NOMO-1 treated with dmso at 0.1 percent for 144 hours (cell line): Measurements from ENCODE around the gene DPP6.

Experiments
- DNase-seq: peaks from one replicate; lab custom pipeline; 2025; ENCODE audit not compliant: unreplicated experiment; lab: John Stamatoyannopoulos, UW

DPP6 gene

DNA sequence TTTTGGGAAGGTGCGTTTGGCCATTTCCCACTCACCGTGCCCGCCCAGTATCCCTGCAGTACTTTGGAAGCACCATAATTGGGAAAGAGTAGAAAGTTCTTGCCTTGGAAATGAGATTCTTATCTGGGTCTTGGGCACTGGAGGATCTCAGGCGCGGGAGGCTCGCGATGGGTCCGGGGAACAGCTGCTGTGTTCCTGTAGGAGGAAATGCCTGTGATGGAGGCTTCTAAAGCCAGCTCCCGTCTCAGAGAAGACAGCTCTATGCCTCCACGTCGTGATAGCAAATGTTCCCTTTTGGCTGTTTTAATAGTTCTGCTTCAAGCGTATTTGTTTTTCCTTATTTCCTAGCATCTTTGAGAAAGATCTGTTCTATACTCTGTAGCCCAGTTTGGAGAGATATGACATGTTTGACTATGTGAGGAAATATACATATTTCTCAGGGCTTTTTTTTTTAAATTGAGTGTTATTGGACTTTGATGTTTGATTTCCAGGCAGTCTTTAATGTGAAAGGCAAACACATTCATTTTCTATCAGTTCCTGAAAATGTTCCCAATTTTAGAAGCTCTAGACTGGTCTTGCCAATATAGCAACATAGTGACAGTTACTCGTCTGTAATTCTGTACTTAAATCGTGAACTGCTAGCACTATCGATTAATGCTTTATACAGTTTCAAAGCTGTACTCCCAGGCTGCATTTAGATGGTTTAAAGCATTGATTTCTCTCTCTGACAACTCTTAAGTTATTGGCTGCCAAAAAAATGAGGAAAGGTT is 280.8 kb downstream of the DPP6 start:
- no peak for DNase-seq

DNA sequence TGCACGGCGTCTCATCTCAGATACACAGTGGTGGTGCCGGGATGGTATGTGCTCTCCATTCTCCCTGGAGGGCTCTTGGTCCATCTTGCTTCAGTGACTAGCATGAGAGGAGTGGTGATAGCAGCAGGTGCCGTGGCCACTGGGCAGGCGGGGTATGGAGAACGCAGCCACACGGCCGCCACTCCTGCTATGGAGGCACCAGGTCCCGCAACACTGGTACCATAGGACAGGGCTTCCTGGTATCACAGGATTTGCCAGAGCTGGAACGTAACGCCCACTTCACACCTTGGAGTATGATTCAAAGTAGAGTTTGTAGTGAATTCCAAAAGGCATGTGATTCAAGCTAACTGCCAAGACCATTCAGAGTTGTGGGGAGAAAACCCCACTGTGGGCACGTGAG is 284.1 kb downstream of the DPP6 start:
- DNase-seq: no peak

DNA sequence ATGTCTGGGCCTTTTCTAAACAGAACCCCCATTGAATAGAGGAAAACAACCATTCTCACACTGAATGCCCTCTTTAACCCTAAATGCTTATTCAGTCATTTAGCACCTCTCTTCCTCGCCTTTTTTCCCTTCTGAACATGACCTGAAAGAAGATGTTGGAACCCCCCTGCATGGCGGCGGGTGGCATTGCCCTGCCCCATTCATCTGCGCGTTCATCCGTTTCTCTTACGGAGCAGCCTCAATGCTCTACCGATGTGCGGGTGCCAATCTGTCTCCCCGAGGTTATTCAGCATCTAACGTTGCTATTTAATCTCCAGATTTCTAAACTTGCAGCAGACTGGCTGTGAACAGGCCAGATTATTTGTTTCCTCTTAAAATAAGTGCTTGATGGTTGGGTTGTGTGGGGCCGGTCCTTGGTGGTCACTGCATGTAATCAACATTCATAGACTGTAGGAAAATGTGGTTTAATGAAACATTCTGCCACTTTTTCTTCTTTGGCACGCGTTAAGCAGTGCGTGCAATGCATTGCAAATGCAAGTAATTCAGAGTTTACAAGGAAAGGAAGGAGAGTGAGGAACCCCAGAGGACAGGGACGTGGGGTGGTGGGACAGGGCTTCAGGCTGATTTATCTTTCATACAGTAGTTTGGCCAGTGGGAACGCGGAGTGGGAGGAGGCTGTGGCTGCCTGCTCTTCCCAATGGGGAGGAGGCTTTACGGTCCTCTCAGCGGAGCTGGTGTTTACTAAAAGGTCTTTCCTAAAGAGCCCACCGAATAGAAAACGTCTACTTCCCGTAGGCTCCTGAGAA is 286.7 kb downstream of the DPP6 start:
- DNase-seq: no peak

DNA sequence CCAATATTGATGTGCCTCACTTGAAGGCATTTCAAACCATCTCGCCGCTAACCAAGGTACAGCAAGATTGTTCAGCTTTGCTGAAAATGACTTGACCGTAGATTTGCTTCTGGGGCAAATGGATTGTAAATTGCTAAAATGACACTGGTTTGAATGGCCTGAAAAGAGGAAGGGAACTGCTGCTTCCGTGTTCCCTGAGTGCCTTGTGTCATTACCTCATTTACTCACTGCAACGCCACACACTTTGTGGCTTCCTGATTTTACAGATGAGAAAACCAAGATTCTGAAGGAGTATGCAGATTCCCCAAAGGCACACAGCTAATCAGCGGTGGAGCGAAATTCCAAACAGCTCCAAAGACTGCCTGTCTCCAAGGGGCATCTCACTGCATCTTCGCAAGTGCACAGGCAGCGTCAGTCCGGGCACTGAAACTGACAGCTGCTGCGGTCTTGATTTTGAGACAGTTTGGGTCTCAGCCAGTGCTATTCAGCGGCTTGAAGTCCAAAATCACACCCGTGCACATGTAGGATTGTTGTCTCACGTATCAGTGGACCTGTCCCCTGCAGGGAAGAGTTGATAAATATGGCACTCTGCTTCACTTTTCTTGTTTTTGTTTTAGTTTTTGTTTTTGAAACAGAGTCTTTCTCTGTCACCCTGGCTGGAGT is 290.9 kb downstream of the DPP6 start:
- no peak for DNase-seq

DNA sequence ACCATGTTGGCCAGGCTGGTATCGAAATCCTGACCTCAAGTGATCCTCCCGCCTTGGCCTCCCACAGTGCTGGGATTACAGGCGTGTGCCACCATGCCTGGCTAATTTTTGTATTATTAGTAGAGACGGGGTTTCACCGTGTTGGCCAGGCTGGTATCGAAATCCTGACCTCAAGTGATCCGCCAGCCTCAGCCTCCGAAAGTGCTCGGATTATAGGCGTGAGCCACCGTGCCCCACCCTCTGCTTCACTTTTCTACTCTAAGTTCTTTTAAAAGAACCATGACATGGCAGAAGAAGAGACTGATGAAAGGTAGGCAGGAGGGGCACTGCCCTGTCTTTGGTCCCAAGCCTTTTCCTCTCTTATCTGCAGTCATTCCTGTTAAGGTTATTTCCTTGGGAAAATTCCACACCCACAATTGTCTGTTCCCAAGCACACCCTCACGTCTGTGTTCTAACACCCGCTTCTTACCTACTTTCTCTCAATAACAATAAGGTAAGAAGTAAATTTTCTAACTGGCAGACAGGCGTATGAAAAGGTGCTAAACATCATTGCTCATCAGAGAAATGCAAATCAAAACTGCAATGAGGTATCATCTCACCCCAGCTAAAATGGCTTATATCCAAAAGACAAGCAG is 291.7 kb downstream of the DPP6 start:
- no peak for DNase-seq

DNA sequence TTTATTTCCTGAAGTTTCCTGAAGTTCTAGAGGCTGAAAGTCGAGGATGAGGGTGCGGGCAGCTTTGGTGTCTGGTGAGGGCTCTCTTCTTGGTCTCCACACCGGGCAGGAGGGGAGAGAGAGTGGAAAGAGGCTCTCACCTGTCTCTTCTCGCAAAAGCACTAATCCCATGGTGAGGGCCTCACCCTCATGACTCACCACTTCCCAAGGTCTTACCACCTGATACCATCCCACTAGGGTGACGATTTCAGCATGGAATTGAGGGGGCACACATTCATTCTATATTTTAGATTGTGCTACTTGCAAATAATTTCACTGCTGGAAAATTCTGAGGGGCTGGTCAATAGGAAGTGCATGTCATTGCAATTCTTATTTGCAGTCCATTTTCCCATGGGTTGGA is 292.9 kb downstream of the DPP6 start:
- no peak for DNase-seq

DNA sequence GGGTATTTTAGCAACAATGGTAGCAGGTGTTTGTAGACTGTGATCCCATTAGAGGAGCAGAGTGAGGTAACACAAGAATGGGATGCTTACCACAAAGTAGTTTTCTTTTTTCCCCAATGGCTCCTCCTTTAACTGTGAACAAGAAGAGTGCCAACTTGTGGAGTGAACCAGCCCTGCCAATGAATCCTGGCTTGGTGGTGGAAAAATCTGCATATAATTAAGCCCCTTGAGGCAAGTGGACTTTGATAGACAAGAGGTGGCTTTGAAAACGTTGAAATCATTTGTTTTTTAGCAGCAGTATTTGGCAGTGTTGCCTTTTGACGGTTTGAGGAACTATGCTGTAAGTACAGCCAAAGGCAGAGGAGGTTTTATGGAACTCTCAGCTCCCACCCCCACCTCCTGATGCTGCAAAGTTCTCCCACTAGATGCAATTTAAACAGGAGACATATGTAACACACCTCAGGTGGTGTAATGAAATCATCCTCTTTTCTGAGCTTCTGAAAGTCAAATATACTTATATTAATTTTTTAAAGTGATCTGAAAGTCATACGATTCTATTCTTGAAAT is 295.6 kb downstream of the DPP6 start:
- no peak for DNase-seq

DNA sequence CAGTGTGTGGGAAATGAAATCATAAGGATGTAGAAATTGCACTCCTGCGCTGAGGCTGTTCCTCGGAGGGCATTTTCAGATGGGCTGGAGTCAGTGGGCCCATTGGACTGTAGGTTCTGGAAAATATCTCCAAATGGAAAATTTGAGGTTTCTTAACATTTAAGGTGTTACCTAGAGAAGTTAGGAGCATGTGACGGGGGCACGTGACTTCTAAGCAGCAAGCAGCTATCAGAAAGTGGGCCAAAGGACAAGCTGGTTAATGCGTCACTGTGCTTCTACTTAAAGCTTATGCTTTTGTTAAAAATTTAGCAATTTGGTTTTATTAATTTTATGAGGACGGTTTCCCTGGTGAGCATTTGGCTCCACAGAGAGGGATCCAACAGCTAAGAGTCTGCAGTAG is 298.7 kb downstream of the DPP6 start:
- no peak for DNase-seq

DNA sequence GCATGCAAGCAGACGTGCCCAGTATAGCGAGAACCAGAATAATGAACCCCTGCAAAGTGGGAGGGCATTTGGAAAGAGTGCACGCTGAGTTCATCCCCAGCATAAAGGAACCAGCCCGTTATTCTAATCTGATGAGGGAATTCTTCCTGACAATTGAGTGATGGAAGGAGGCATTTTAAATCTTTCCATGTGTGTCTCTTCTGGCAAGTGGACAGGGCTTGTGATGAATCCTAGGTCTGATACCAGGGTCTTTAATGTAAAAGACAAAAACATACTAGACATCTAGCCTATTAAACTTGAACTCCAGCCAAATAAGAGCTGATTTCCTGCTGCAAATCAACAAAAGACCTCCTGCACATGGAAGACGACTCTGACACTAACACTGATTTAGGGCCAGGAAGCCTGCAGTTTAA is 301.2 kb downstream of the DPP6 start:
- DNase-seq: no peak

DNA sequence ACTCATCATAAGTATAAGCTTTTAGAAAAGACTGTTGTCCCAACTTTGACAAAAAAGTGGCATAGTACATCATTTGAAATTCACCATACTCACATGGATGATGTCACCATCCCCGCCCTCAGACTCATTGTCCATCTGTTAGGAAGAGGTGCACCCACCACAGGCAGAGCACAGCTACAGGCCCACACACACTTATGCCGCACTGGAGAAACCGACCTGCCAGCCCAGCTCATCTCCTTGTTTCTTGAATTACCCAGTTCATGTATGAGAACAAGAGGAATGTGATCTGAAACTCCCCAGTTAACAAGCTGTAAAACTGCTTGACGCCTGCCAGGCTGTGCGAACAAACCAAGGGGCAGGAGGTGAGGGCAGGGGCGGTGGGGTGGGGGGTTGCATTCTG is 312.0 kb downstream of the DPP6 start:
- no peak for DNase-seq

DNA sequence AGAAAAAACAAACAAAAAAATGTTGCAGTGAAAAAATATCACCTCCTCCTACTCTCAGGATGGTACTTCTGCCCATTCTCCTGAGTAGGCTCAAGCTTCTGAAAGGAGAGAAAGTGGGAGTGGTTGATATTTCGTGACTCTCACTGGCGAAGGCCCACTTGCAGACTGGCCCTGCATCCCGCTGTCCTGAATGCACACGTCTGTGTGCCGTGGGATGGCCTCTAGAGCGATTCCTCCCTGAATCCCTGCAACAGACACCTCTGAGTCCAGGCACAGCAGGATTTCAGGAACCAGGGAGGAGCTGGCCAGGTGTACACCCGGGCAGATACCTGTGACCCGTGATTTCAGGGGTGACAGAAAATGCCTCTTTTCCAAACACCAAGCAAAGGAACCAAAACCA is 319.2 kb downstream of the DPP6 start:
- DNase-seq: no peak

DNA sequence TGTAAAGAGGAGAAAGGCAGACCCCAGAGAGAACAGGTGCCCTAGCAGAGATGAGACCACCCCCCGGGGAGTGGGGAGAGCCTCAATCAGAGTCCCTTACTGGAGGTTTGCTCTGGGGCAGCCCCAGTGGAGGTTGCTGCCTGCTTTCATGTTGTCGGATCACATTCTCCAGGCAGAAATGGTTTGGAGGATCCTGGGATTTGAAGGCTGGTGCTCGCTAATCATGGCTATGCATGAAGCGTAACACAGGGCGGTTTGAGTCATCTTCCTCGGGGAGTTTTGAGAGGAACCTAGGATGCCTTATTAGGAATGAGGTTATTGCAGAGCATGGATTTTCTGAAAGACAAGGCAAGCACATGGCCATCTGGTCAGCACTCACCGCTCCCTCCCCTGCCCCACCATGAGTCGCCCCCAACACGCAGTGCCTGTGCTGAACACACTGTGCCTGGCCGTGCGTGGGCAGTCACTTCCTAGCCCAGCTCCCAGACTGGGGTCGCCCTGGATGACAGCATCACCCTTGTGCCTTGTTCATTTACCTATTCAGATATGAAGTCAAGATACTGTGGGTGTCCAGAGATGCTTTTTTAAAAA is 319.9 kb downstream of the DPP6 start:
- DNase-seq: no peak

DNA sequence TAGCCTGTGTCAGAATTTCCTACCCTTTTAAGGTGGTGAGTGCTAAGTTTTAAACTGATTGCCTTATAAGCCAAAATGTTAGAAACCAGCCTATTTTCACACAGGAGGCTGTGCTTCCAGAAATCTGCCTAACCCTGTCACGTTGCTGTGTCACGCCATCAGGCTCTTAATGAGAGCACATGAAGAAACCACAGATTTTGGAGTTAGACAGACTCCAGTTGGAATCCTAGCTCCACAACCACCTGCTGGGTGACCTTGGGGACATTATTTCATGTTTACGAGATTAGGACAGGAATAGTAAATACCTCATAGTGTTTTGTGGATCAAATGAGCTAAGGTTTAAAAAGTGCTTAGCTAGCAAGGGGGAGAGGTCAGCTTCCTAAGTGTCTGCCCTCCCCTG is 321.8 kb downstream of the DPP6 start:
- no peak for DNase-seq

DNA sequence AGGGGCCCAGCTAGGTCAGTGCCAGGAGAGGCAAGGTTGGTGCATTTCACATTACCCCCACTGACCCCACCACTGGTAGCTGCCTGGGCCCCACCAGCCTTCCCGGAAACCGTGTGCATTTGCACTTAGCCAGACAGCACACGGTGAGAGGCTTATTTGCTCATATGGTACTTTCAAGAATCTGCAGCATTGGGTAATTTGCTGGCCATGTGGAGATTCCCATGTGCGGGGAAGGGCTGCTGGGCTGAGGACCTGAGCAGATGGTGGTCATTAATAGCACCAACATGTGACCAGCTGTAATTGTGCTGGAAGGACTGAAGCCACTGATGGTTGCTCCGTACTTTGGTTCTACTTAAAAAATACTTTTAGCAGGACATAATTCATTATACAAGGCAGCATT is 323.8 kb downstream of the DPP6 start:
- DNase-seq: no peak

DNA sequence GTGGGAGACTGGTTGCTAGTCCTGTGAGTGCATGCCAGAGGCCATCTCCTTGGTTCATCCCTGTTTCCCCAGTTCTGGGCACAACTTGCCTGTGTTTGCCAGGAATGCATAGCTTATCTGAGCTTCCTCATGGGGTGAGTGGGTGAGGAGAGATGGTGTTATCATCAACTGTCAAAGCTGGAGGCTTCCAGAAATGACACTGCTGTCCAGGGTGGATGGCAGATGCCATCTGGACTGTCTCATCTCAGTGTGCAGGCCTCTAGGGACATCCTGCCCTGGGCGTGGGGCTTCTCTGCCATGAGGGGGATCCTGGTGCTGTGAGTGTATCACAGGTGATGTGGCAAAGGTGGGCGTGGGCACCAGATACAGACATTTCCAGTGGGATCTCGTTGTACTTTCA is 328.6 kb downstream of the DPP6 start:
- DNase-seq: no peak

DNA sequence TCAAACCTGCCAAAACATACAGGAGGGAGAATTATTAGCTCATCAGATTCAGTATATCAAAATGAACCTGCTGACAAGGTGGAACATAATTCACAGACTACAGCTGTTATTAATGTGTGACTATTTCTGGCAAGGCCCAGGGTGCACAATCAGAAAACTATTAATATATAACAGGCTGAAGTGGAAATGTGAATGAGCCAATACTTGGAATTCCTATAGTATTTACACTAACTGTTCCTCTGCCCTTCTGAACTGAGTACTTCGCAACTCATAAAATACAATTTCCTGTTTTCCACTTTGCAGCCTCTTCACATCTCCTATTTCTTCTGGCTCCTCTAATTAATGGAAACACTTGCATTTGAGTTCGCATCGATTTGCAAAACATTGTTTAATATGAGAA is 330.8 kb downstream of the DPP6 start:
- no peak for DNase-seq

DNA sequence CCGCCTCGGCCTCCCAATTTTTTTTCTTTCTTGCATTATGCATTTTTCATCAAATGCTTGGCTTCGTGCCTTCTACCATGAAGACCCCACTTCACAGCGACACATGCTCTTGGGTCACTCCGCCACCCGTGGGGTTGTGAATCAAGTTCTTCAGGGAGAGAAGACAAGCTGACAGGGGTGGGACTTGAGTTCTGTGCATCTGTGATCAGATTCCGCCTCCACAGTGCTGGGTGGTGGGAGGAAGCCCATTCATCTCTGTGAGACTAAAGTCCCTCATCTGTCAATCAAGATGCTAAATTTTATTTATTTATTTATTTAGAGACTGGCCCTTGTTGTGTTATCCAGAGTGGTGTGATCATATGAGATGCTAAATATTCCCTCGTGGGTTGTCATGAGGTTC is 333.0 kb downstream of the DPP6 start:
- DNase-seq: no peak

DNA sequence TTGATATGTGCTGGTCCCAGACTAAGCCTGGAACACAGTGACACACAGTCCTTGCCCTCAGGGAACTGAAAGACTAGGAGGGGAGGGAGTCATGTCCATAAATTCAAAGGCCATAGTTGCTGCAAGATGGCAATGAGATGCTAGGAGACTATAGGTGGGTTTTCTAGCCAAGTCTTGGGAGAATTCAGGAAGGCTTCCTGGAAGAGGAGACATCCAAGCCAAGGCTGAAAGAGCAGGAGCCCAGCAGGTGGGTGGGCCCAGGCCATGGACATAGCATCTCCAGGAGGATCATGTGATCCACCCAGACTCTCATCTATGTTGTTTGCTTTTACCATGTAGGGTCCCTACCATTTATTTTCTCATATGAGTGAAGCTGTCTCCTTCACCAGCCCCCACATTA is 335.1 kb downstream of the DPP6 start:
- DNase-seq: no peak

DNA sequence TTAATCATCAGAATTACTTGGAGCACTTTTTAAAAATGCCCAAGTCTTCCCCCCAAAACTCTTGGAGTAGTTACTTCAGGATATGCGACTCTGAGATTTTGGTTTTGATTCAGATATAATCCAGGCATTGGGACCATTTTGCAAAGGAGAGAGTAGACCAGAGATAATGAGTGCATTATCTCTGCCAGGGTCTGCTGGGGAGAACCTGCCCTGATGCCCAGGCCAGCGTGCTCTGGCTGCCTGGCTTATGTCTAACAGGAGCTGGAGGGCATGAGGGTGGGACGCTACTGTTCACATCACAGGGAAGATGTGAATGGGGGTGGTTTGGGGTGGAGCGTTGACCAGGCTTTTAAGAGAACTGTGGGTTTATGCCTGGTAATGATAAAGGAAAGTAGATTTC is 336.2 kb downstream of the DPP6 start:
- no peak for DNase-seq

DNA sequence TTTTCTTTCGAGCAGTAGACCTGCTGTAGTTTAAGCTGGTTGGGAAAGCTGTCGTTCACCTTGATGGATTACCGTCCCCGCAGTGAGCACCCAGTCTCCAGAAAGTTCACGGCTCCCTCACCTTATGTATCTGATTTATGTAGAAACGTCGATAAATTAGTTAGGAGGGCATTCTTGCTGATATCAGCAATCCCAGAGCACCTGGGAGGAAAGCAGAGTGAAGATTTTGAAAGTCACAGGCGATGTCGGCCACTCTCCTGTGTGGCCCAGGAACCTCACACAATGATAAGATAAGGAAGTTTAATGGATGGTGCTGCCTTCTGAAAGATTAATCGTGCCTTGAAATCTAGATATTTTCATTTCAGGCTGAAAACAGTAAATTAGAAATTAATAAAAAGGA is 336.8 kb downstream of the DPP6 start:
- DNase-seq: no peak

DNA sequence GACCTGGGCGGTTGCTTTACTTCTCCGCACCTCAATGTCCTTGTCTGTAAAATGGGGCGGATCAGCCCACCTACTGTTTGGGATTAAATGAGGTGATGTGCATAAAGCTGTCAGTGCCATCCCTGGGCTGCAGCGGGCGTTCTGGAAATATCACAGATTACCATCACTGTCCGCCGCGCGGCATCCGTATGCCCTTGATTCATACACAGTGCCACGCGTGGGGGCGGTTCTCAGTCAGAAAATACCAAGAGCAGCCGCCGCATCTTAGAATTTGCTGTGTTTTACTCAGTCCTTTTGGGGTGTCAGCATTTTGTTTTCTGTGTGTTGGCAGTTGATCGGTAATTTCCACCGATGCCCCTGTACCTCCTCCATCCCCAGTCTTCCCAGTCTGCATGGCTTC is 338.8 kb downstream of the DPP6 start:
- DNase-seq: no peak
